Measurements from ENCODE around the gene LIPC.

Gene LIPC

GRCh38 chr15:58520936-58521292 lies 89.1 kb downstream of the LIPC start:
- DNase-seq: no peak

GRCh38 chr15:58521293-58521991 lies 89.7 kb downstream of the LIPC start:
- no peak for DNase-seq

GRCh38 chr15:58522391-58522790 lies 90.6 kb downstream of the LIPC start:
- DNase-seq: no peak

GRCh38 chr15:58522865-58523264 lies 91.1 kb downstream of the LIPC start:
- no peak for DNase-seq

- no peak for DNase-seq
Measured at GRCh38 chr15:58523634-58524033, 91.8 kb downstream of the LIPC start.

GRCh38 chr15:58524247-58524646 lies 92.5 kb downstream of the LIPC start:
- no peak for DNase-seq

GRCh38 chr15:58525991-58526421 lies 94.2 kb downstream of the LIPC start:
- no peak for DNase-seq

- no peak for DNase-seq
Measured at GRCh38 chr15:58526647-58527192, 94.9 kb downstream of the LIPC start.

GRCh38 chr15:58527573-58528187 lies 95.9 kb downstream of the LIPC start:
- no peak for DNase-seq

GRCh38 chr15:58528188-58528870 lies 96.5 kb downstream of the LIPC start:
- DNase-seq: no peak

- no peak for DNase-seq
Measured at GRCh38 chr15:58529041-58529440, 97.2 kb downstream of the LIPC start.

- no peak for DNase-seq
Measured at GRCh38 chr15:58530056-58530590, 98.3 kb downstream of the LIPC start.

GRCh38 chr15:58532126-58532525 lies 100.3 kb downstream of the LIPC start:
- DNase-seq: no peak

- no peak for DNase-seq
Measured at GRCh38 chr15:58534556-58534955, 102.8 kb downstream of the LIPC start.

- DNase-seq: no peak
Measured at GRCh38 chr15:58535337-58535736, 103.5 kb downstream of the LIPC start.

- no peak for DNase-seq
Measured at GRCh38 chr15:58535894-58536293, 104.1 kb downstream of the LIPC start.

GRCh38 chr15:58536414-58536813 lies 104.6 kb downstream of the LIPC start:
- no peak for DNase-seq

GRCh38 chr15:58537033-58537432 lies 105.2 kb downstream of the LIPC start:
- DNase-seq: no peak

GRCh38 chr15:58538225-58538727 lies 106.5 kb downstream of the LIPC start:
- no peak for DNase-seq

- DNase-seq: no peak
Measured at GRCh38 chr15:58538901-58539300, 107.1 kb downstream of the LIPC start.

GRCh38 chr15:58539548-58539947 lies 107.8 kb downstream of the LIPC start:
- DNase-seq: no peak

- no peak for DNase-seq
Measured at GRCh38 chr15:58541410-58542087, 109.8 kb downstream of the LIPC start.
